PC-3 (cell line): ENCODE data around the gene LOXHD1.

Source experiments
- CTCF ChIP-seq: fragments of 300-600 bp; sonication (generic); conservative IDR thresholded peaks from 2 replicates; pipeline ENCODE4 v1.5.1; 2017; ENCODE audit warnings: antibody characterized with exemption, low read depth, mild to moderate bottlenecking, low read length
- EZH2phosphoT487 ChIP-seq: fragments of 300-600 bp; sonication (generic); IDR thresholded peaks from 2 replicates; pipeline ENCODE4 v1.6.1; 2018; ENCODE audit warnings: mild to moderate bottlenecking, antibody characterized with exemption, low read length, borderline replicate concordance

- TF ChIP-seq CTCF = no peak
- no peak for TF ChIP-seq EZH2phosphoT487
Observed at GRCh38 chr18:46541626-46542189, 115.3 kb downstream of the LOXHD1 start.
